Inflammatory macrophage (primary cell): ENCODE data around the gene FASN.
"Not testable (repeated sequence)": the region's sequence is repeated elsewhere in the genome, so short reads cannot be mapped to it uniquely, and the experiment has no call there.

ENCODE experiments used
- DNase-seq, 2 donors: peaks; one replicate each; pipeline ENCODE4 v3.0.0-alpha.2; 2020 to 2022
- total RNA-seq, 18 experiments: gene quantifications; one replicate each; lab custom pipeline; 2026; ENCODE audit warnings: mixed read lengths in 6 of 18, inconsistent platforms in 2 of 18; lab: John Stamatoyannopoulos, UW

The FASN gene
- total RNA-seq, result 85.1 to 485 (median 141) reads per million in 18 experiments

GRCh38 chr17:82098169-82098938, at the start of gene FASN:
Gene FASN, minus strand, starts transcription at chr17:82098236. Its CDS starts 1,791 bp downstream, at chr17:82096445.
- peak; percentile 95 to 97 for DNase-seq

- DNase-seq, result no peak
Measured at GRCh38 chr17:82146663-82147654, 48.9 kb upstream of the FASN start.

- DNase-seq, result no peak
Measured at GRCh38 chr17:82145550-82146155, 47.6 kb upstream of the FASN start.

- no peak for DNase-seq
Measured at GRCh38 chr17:82143333-82143732, 45.3 kb upstream of the FASN start.

- DNase-seq, result not testable (repeated sequence)
Measured at GRCh38 chr17:82139961-82140360, 41.9 kb upstream of the FASN start.

- no peak for DNase-seq
Measured at GRCh38 chr17:82138511-82138992, 40.5 kb upstream of the FASN start.

GRCh38 chr17:82134101-82134500, 36.1 kb upstream of the FASN start:
- no peak for DNase-seq

- DNase-seq, result peak in 1 of 2 donors; percentile 63
Measured at GRCh38 chr17:82133166-82133953, 35.3 kb upstream of the FASN start.

- DNase-seq, result no peak
Measured at GRCh38 chr17:82129095-82129494, 31.1 kb upstream of the FASN start.

- DNase-seq, result no peak
Measured at GRCh38 chr17:82128287-82128686, 30.3 kb upstream of the FASN start.

GRCh38 chr17:82127704-82128103, 29.7 kb upstream of the FASN start:
- DNase-seq, result no peak

- no peak for DNase-seq
Measured at GRCh38 chr17:82127315-82127595, 29.2 kb upstream of the FASN start.

- DNase-seq, result no peak
Measured at GRCh38 chr17:82126556-82127314, 28.7 kb upstream of the FASN start.

GRCh38 chr17:82124101-82124500, 26.1 kb upstream of the FASN start:
- DNase-seq, result no peak

GRCh38 chr17:82121660-82122629, 23.9 kb upstream of the FASN start:
- DNase-seq, result peak; percentile 55 to 75

- no peak for DNase-seq
Measured at GRCh38 chr17:82121246-82121645, 23.2 kb upstream of the FASN start.

- peak; percentile 15 to 31 for DNase-seq
Measured at GRCh38 chr17:82120148-82120547, 22.1 kb upstream of the FASN start.

GRCh38 chr17:82118815-82119380, 20.9 kb upstream of the FASN start:
- no peak for DNase-seq

- DNase-seq, result no peak
Measured at GRCh38 chr17:82118168-82118814, 20.3 kb upstream of the FASN start.
